ENCODE results near the gene FOXF1. TPM values are rescaled to one million over a fixed set of nuclear protein-coding genes. Genes with fewer than 3 reads are reported as not detected.

Gene FOXF1
- total and polyA plus RNA-seq, 2 of the 13 experiments (the other 11 are each of a cell fraction or from before 2014, with no cell fraction given), result not detected

DNA sequence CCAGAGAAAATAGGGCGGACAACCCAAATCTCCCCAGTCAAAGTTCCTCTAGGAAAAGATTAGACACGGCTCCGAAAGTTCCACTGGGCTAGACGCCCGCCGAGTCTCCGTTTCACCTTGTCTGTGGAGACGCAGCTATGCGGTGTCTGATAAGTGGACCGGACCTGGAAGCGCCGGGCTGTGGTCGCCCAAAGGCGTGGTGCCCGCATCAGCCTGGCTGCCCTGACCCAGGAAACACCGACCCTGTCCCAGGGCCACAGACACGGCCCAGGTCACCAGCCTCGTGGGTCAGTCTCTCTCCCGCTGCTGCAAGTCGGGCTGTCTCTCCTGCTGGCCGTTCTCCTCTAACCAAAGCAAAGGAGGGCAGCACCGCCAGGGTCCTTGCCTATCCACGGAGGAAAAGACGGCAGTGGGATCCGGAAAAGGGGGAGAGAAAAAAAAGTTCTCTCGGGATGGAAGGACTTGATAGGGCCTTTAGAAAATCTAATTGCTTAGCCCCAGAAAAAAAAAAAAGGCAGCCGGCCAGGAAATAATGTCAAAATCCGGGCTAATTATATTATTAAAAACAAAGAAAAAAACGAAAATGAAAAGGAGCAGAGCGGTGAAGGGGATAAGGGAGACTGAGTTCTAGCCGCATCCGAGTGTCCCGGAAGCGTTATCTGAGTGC is 13.9 kb upstream of the FOXF1 start:
- Histone ChIP-seq H3K4me1 (ENCODE audit: insufficient read depth, low read length) (no peaks in the 10 kb centered on the region), H4K20me1 (ENCODE audit: insufficient read depth, low read length) (no peaks in the 10 kb centered on the region; the same call in 1 of the 2 replicates), H3K4me3 (replicated peaks in 1 of 3; ENCODE audit: insufficient read depth in 1 of 3, low read depth in 2 of 3, low read length in 3 of 3) (no peak overlapping the region), H3K9ac (ENCODE audit: insufficient read depth, low read depth, low read length) (no peak overlapping the region), H3K79me2 (ENCODE audit: insufficient read depth, low read length) (no peaks in the 10 kb centered on the region), H3K4me2 (ENCODE audit: low read depth, low read length) (no peak overlapping the region), H3K27ac (ENCODE audit: extremely low read length, insufficient read depth, low read length) (no peak overlapping the region), H3K9me3 (ENCODE audit: low read length) (no peaks in the 10 kb centered on the region), H3K36me3 (replicated peaks in 1 of 2; ENCODE audit: control insufficient read depth in 1 of 2, insufficient read depth in 2 of 2, low read length in 2 of 2) (no peaks in the 10 kb centered on the region), H3K27me3 (ENCODE audit: control insufficient read depth in 1 of 2, insufficient read depth in 2 of 2, low read length in 2 of 2) (peaks cover 26 to 86% of the 10 kb centered on the region in 2 experiments), H2AFZ (ENCODE audit: low read length) (no peak overlapping the region)
- FAIRE-seq, result no peak
- CTCF ChIA-PET (ENCODE audit: low intra/inter-chr PET ratio, low total read pairs), result no interaction called here
- TF ChIP-seq ZNF781 (CRISPR knock-in tag; IDR thresholded peaks at IDR 0.05; ENCODE audit: borderline replicate concordance, not compliant biosample characterization) (no peak), ZFP36L1 (CRISPR knock-in tag; IDR thresholded peaks at IDR 0.05) (no peak), HNRNPLL (IDR thresholded peaks at IDR 0.05; ENCODE audit: low read depth, low read length, poor library complexity, severe bottlenecking) (peak; percentile 8), SP1 (IDR thresholded peaks at IDR 0.05) (no peak), SP1 (CRISPR knock-in tag; IDR thresholded peaks at IDR 0.05) (no peak), EZH2 (conservative IDR thresholded peaks at IDR 0.05; ENCODE audit: low read depth, low read length) (peak; percentile 94)
- no peak for DNase-seq (ENCODE audit: low spot score)
- WGBS (ENCODE audit: low lambda C conversion rate), result 8% methylated on average over 17 of the region's 34 CpGs
- no peak for ATAC-seq
- POLR2A ChIA-PET, result no interaction called here
- no TSS peak for BruUV-seq (replicated peaks)
- in situ Hi-C loops (cut with HindIII; ENCODE audit: extremely low pct_ligation_motif_present, low pct_unique_long_range_greater_than_20kb) (no loop called here), intact Hi-C loops (cut with micrococcal nuclease; ENCODE audit: unreplicated experiment) (no loop called here)

DNA sequence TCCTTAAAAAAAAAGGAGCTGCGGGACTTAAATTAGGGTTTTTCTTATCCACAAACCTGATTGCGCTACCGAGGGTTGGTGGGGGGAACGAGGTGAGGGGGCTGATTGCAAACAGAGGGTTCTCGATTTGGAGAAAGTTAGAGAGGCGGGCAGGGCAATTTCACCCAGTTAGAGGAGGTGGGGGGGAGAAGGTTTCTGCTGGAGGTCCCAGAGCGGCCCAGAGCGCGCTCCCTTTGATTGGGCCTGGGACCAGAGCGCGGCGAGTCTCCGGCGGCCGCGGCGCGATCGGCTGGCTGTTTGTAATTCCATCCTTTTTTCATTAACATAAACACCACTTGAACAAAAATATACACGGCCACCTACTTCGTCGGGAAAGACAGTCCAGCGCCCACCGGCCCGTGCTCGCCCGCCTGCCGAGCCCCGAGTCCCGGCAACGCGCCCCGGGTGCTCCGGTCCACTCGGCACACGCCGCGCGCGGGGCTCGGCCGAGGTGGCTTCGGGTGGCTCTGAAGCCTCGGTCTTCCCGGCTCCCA is 13.3 kb upstream of the FOXF1 start:
- FAIRE-seq (no peak), ATAC-seq (no peak), DNase-seq (ENCODE audit: low spot score) (no peak)
- Histone ChIP-seq H3K27ac (ENCODE audit: extremely low read length, insufficient read depth, low read length) (no peak overlapping the region), H3K9ac (ENCODE audit: insufficient read depth, low read depth, low read length) (no peak overlapping the region), H3K27me3 (ENCODE audit: control insufficient read depth in 1 of 2, insufficient read depth in 2 of 2, low read length in 2 of 2) (peaks cover 27 to 86% of the 10 kb centered on the region in 2 experiments), H3K79me2 (ENCODE audit: insufficient read depth, low read length) (no peaks in the 10 kb centered on the region), H2AFZ (ENCODE audit: low read length) (no peak overlapping the region), H3K36me3 (replicated peaks in 1 of 2; ENCODE audit: control insufficient read depth in 1 of 2, insufficient read depth in 2 of 2, low read length in 2 of 2) (no peaks in the 10 kb centered on the region), H3K4me2 (ENCODE audit: low read depth, low read length) (no peak overlapping the region), H3K9me3 (ENCODE audit: low read length) (no peaks in the 10 kb centered on the region), H3K4me1 (ENCODE audit: insufficient read depth, low read length) (peaks cover under 1% of the 10 kb centered on the region; the same call in 1 of the 2 replicates), H4K20me1 (ENCODE audit: insufficient read depth, low read length) (no peaks in the 10 kb centered on the region; the same call in 1 of the 2 replicates), H3K4me3 (replicated peaks in 1 of 3; ENCODE audit: insufficient read depth in 1 of 3, low read depth in 2 of 3, low read length in 3 of 3) (no peak overlapping the region)
- ChIA-PET CTCF (ENCODE audit: low intra/inter-chr PET ratio, low total read pairs) (no interaction called here), POLR2A (no interaction called here)
- intact Hi-C loops (cut with micrococcal nuclease; ENCODE audit: unreplicated experiment) (no loop called here), in situ Hi-C loops (cut with HindIII; ENCODE audit: extremely low pct_ligation_motif_present, low pct_unique_long_range_greater_than_20kb) (no loop called here)
- BruUV-seq (replicated peaks), result no TSS peak
- 41% methylated on average over 37 of the region's 45 CpGs for WGBS (ENCODE audit: low lambda C conversion rate)
- TF ChIP-seq TOPORS (CRISPR knock-in tag; IDR thresholded peaks at IDR 0.05) (no peak), ZNF256 (CRISPR knock-in tag; conservative IDR thresholded peaks at IDR 0.05) (no peak), SP1 (IDR thresholded peaks at IDR 0.05) (no peak), SP1 (CRISPR knock-in tag; IDR thresholded peaks at IDR 0.05) (no peak), ZNF275 (CRISPR knock-in tag; IDR thresholded peaks at IDR 0.05; ENCODE audit: borderline replicate concordance) (no peak), RBFOX2 (IDR thresholded peaks at IDR 0.05; ENCODE audit: low read depth, low read length) (no peak), GTF3A (CRISPR knock-in tag; conservative IDR thresholded peaks at IDR 0.05) (no peak), ZNF747 (CRISPR knock-in tag; IDR thresholded peaks at IDR 0.05; ENCODE audit: borderline replicate concordance) (no peak), KDM5A (IDR thresholded peaks at IDR 0.05; ENCODE audit: borderline replicate concordance, low read length) (no peak)
- TF ChIP-seq, protein P1, sequence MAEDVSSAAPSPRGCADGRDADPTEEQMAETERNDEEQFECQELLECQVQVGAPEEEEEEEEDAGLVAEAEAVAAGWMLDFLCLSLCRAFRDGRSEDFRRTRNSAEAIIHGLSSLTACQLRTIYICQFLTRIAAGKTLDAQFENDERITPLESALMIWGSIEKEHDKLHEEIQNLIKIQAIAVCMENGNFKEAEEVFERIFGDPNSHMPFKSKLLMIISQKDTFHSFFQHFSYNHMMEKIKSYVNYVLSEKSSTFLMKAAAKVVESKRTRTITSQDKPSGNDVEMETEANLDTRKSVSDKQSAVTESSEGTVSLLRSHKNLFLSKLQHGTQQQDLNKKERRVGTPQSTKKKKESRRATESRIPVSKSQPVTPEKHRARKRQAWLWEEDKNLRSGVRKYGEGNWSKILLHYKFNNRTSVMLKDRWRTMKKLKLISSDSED (CRISPR knock-in tag; IDR thresholded peaks at IDR 0.05), result no peak
- TF ChIP-seq, protein P2, sequence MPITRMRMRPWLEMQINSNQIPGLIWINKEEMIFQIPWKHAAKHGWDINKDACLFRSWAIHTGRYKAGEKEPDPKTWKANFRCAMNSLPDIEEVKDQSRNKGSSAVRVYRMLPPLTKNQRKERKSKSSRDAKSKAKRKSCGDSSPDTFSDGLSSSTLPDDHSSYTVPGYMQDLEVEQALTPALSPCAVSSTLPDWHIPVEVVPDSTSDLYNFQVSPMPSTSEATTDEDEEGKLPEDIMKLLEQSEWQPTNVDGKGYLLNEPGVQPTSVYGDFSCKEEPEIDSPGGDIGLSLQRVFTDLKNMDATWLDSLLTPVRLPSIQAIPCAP (CRISPR knock-in tag; IDR thresholded peaks at IDR 0.05; ENCODE audit: low read depth), result no peak

Measured in HepG2 (cell line).